ENCODE results near the gene CDH13.

Gene CDH13

GRCh38 chr16:83513008-83513755 is 886.4 kb downstream of the CDH13 start:
- no peak overlapping the region for H3K4me3 ChIP-seq (ENCODE audit: low read depth, low read length)
- ChIA-PET CTCF (no interaction called here), POLR2A (no interaction called here)
- no peaks in the 10 kb centered on the region for H3K9me3 ChIP-seq (ENCODE audit: control insufficient read depth, insufficient read depth, low read depth, low read length)
- no peak for TF ChIP-seq ZNF311 (tag by site-specific recombination; IDR thresholded peaks at IDR 0.05; ENCODE audit: borderline replicate concordance)
- TF ChIP-seq SP2 (tag by site-specific recombination; IDR thresholded peaks at IDR 0.05), result no peak
- no peak for TF ChIP-seq ZNF112 (tag by site-specific recombination; IDR thresholded peaks at IDR 0.05)
- TF ChIP-seq ZNF223 (tag by site-specific recombination; IDR thresholded peaks at IDR 0.05), result no peak
- no peak for TF ChIP-seq SALL2 (tag by site-specific recombination; IDR thresholded peaks at IDR 0.05; ENCODE audit: borderline replicate concordance)
- TF ChIP-seq MZF1 (tag by site-specific recombination; IDR thresholded peaks at IDR 0.05; ENCODE audit: borderline replicate concordance), result no peak
- H3K27ac ChIP-seq (ENCODE audit: extremely low read depth, low read depth, low read length), result no peak overlapping the region
- no peaks in the 10 kb centered on the region for H3K4me1 ChIP-seq (ENCODE audit: control insufficient read depth, insufficient read depth, low read length)
- no peaks in the 10 kb centered on the region for H3K36me3 ChIP-seq (ENCODE audit: control insufficient read depth in 2 of 2, insufficient read depth in 1 of 2, low read length in 2 of 2)

- Histone ChIP-seq H3K4me1 (ENCODE audit: control insufficient read depth, insufficient read depth, low read length) (no peaks in the 10 kb centered on the region), H3K9me3 (ENCODE audit: control insufficient read depth, insufficient read depth, low read depth, low read length) (no peaks in the 10 kb centered on the region), H3K36me3 (ENCODE audit: control insufficient read depth in 2 of 2, insufficient read depth in 1 of 2, low read length in 2 of 2) (no peaks in the 10 kb centered on the region), H3K27ac (ENCODE audit: extremely low read depth, low read depth, low read length) (no peak overlapping the region), H3K4me3 (ENCODE audit: low read depth, low read length) (no peak overlapping the region)
- POLR2A ChIA-PET, result no interaction called here
- no peak for TF ChIP-seq RBAK (tag by site-specific recombination; IDR thresholded peaks at IDR 0.05)
- TF ChIP-seq, protein P1, sequence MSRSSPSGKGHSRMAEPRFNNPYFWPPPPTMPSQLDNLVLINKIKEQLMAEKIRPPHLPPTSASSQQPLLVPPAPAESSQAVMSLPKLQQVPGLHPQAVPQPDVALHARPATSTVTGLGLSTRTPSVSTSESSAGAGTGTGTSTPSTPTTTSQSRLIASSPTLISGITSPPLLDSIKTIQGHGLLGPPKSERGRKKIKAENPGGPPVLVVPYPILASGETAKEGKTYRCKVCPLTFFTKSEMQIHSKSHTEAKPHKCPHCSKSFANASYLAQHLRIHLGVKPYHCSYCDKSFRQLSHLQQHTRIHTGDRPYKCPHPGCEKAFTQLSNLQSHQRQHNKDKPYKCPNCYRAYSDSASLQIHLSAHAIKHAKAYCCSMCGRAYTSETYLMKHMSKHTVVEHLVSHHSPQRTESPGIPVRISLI (tag by site-specific recombination; IDR thresholded peaks at IDR 0.05), result no peak
- TF ChIP-seq ZNF529 (tag by site-specific recombination; IDR thresholded peaks at IDR 0.05; ENCODE audit: insufficient replicate concordance), result no peak
- TF ChIP-seq ZNF791 (tag by site-specific recombination; IDR thresholded peaks at IDR 0.05), result no peak
- TF ChIP-seq, protein P2, sequence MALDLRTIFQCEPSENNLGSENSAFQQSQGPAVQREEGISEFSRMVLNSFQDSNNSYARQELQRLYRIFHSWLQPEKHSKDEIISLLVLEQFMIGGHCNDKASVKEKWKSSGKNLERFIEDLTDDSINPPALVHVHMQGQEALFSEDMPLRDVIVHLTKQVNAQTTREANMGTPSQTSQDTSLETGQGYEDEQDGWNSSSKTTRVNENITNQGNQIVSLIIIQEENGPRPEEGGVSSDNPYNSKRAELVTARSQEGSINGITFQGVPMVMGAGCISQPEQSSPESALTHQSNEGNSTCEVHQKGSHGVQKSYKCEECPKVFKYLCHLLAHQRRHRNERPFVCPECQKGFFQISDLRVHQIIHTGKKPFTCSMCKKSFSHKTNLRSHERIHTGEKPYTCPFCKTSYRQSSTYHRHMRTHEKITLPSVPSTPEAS (tag by site-specific recombination; IDR thresholded peaks at IDR 0.05), result no peak
- no peak for TF ChIP-seq ZNF585B (tag by site-specific recombination; IDR thresholded peaks at IDR 0.05)
- CTCF ChIA-PET, result no interaction called here
These were observed 888.6 kb downstream of the CDH13 start for GRCh38 chr16:83515395-83515794.

- H3K27ac ChIP-seq (ENCODE audit: extremely low read depth, low read depth, low read length), result no peak overlapping the region
- POLR2A ChIA-PET, result no interaction called here
- no peaks in the 10 kb centered on the region for H3K4me1 ChIP-seq (ENCODE audit: control insufficient read depth, insufficient read depth, low read length)
- CTCF ChIA-PET, result interaction anchor here (1.2 kb wide), 1 partner anchor 410 kb away, joined by 3 read pairs; no protein-coding TSS in a partner anchor
- H3K4me3 ChIP-seq (ENCODE audit: low read depth, low read length), result no peak overlapping the region
- no peaks in the 10 kb centered on the region for H3K36me3 ChIP-seq (ENCODE audit: control insufficient read depth in 2 of 2, insufficient read depth in 1 of 2, low read length in 2 of 2)
- no peaks in the 10 kb centered on the region for H3K9me3 ChIP-seq (ENCODE audit: control insufficient read depth, insufficient read depth, low read depth, low read length)
- no peak for TF ChIP-seq TCF7L2 (IDR thresholded peaks at IDR 0.05; ENCODE audit: borderline replicate concordance, low read depth, low read length)
- TF ChIP-seq ZBTB48 (tag by site-specific recombination; IDR thresholded peaks at IDR 0.05), result no peak
- TF ChIP-seq MZF1 (tag by site-specific recombination; IDR thresholded peaks at IDR 0.05; ENCODE audit: borderline replicate concordance), result no peak
- TF ChIP-seq, protein P3, sequence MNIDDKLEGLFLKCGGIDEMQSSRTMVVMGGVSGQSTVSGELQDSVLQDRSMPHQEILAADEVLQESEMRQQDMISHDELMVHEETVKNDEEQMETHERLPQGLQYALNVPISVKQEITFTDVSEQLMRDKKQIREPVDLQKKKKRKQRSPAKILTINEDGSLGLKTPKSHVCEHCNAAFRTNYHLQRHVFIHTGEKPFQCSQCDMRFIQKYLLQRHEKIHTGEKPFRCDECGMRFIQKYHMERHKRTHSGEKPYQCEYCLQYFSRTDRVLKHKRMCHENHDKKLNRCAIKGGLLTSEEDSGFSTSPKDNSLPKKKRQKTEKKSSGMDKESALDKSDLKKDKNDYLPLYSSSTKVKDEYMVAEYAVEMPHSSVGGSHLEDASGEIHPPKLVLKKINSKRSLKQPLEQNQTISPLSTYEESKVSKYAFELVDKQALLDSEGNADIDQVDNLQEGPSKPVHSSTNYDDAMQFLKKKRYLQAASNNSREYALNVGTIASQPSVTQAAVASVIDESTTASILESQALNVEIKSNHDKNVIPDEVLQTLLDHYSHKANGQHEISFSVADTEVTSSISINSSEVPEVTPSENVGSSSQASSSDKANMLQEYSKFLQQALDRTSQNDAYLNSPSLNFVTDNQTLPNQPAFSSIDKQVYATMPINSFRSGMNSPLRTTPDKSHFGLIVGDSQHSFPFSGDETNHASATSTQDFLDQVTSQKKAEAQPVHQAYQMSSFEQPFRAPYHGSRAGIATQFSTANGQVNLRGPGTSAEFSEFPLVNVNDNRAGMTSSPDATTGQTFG (tag by site-specific recombination; IDR thresholded peaks at IDR 0.05; ENCODE audit: borderline replicate concordance), result no peak
- no peak for TF ChIP-seq ZNF140 (tag by site-specific recombination; IDR thresholded peaks at IDR 0.05)
- TF ChIP-seq ZBTB21 (tag by site-specific recombination; IDR thresholded peaks at IDR 0.05), result no peak
- TF ChIP-seq HOXA7 (CRISPR knock-in tag; IDR thresholded peaks at IDR 0.05; ENCODE audit: borderline replicate concordance), result no peak
- TF ChIP-seq ZNF184 (tag by site-specific recombination; IDR thresholded peaks at IDR 0.05), result no peak
- no peak for TF ChIP-seq ZNF26 (tag by site-specific recombination; IDR thresholded peaks at IDR 0.05)
- TF ChIP-seq ZNF830 (tag by site-specific recombination; IDR thresholded peaks at IDR 0.05; ENCODE audit: low read depth), result no peak
- no peak for TF ChIP-seq GLI4 (tag by site-specific recombination; IDR thresholded peaks at IDR 0.05)
- no peak for TF ChIP-seq YY1 (tag by site-specific recombination; IDR thresholded peaks at IDR 0.05)
- no peak for TF ChIP-seq ZNF530 (tag by site-specific recombination; IDR thresholded peaks at IDR 0.05; ENCODE audit: low read depth)
- TF ChIP-seq ZNF266 (tag by site-specific recombination; IDR thresholded peaks at IDR 0.05; ENCODE audit: low read depth), result no peak
These were observed 890.2 kb downstream of the CDH13 start for GRCh38 chr16:83516931-83517330.

Data from HEK293 (cell line).